A204.1 (cell line): ENCODE results near the gene PLXNB2.

Experiments
- FAIRE-seq: peaks from 2 replicates; lab custom pipeline; 2012; peaks lifted over from hg19 to GRCh38; lab: Jason Lieb, UNC

PLXNB2 gene

DNA sequence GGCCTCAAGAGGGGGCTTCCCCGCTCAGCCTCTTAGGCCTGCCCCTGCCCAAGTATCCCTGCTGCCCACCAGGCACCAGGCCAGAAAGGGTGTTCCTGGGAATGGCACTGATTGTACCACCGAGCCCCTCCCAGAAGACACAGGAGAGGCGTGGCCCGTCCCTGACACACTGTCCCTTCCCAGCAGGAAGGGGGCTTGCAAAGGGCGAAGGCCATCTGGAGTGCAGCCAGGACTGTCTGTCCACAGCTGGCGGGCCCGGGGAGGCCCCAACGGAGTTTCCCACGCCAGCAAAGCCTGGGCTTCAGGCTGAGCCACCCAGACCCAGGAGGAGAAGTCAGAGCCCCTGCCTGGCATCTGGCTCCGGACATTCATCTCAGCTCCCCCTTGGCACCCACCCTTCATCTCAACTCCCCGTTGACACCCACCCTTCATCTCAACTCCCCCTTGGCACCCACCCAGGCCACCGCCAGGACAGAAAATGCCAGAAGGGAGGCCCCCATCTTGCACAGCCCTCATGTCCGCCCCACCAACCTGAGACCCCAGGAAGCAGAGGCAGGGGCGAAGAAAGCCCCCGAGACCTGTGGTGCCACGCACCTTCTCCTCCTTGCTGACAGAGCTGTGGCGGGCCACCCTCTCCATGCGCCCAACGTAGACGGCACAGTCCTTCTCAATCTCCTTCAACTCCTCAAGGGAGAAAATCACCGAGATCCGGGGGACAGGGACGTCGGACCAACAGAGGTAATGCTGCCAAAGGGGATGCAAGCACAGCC lies 82.1 kb downstream of the PLXNB2 start:
- FAIRE-seq = no peak
